NCI-H510A treated with DMSO at 0.1 percent for 48 hours (cell line): ENCODE data around the gene PIP5KL1.
"Not testable (repeated sequence)": the region's sequence is repeated elsewhere in the genome, so short reads cannot be mapped to it uniquely, and the experiment has no call there.

Source experiments
- DNase-seq: peaks from one replicate; lab custom pipeline; 2025; lab: John Stamatoyannopoulos, UW

PIP5KL1 gene

DNA sequence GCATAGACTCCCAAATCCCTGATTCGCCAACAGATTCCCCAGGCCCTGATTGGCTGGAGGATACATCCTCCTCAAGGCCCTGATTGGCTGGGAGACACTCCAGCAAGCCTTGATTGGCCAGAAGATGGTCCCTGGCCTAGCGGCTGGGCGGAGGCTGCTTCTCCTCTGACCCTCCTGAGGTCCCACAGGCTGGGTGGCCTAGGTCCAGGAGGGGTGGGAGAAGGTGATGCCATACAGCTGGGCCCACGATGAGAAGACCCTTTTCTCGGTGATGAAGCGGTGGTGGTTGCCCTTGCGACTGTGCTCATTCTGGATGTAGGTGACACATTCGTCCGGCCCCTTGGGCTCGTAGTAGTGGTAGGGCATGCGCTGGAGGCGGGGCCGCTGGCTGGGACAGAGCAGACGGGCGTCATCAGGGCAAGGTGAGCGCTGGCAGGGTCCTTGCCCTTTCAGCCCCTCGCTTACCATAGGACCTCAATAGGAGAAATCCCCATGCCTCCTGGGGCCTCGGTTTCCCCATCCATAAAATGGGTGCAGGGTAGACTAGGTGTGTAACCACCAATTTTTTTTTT is 44.1 kb downstream of the PIP5KL1 start:
- DNase-seq = no peak

DNA sequence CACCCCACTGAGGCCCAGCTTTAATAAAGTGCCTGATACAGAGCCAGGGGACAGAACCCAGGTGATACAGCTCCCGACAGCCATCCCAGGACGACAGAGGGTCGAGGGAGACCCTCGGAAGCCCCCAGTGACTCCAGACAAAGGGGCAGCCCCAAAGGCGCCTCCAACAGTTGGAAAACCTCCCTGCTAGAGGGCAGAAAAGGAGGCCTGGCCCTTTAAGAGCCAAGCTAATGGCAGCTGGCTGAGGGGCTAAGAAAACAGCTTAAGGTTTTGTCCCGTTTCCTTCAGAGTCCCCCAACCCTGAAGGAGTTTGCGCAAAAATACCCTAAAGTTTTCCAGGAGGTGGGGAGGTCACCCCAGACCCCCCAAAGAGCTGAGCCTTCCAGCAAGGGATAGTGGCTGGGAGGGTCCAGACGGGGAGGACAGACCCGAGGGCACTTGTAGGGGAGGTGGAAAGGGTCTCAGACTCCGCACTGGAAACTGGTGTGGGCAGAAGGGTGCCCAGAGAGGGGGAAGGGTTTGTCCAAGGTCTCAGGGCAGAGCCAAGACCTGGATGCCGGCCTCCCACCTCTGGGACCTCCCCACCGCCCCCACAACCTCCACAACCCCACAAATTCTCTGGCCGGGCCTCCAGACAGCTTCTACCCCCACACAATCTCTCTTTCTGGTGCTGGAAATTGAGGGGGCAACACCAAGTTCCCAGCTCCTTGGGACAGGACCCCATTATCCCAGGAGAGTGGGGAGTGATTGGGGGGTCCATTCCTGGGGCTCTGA is 44.9 kb downstream of the PIP5KL1 start:
- no peak for DNase-seq

DNA sequence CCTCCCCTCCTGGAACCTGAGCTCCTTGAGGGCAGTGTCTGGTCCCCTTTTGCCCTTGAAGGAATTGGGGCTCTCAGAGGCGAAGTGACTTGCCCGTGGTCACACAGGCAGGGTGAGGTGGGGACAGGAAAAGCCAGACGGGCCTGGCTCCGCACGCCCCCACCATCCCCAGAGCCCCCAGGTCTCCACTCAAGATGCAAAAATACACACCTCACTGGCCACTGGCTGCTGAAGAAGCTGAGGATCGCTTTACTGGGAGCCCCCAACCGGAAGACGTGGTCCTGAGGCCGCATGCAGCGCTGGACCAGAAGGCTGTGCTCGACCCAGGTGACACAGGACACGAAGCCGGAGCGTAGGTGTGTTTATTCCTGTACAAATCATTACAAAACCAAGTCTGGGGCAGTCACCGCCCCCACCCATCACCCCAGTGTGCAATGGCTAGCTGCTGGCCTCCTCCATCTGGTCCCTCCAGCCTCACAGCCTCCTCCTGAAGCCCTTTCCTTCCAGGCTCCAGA is 45.5 kb downstream of the PIP5KL1 start:
- no peak for DNase-seq

DNA sequence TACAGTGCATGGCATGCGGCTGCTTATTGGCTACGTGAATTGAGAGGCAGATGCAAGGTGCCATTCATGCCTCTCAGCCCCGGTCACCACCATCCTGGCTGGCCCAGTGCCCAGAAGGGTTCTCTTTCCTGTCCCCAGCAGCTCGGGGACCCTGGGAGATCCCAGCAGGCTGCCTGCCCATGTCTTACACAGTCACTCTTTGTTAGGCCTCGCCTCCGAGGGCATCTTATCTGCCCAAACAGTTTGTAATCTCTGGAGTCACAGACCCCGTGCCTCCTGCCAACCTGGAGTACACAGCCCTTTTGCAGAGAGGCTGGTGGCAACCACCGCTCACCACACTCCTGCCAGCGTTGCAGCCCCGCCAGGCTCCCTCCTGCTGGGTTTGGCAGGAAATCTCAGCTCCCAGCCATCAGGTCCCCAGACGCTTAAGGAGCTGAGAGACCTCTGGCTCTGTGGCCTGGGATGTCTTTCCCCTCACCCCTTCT is 46.1 kb downstream of the PIP5KL1 start:
- DNase-seq = peak; percentile 76

DNA sequence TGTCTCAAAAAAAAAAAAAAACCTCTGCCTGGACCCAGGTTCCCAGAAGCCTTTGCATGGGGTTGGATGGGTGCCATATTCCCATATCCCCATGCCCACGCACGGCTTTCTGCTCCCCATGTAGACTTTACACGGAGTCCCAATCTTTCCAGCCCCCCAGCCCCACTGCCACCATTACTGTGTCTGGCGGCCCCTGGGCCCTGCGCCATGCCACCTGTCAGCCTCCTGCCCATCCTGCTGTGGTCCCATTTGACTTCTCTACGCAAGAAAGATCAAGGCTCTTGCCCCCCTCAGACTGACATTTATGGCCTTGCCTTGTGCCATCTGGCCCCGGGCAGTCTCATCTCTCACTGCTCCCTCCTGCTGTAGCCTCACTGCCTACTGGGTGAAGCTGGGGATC is 46.6 kb downstream of the PIP5KL1 start:
- no peak for DNase-seq

DNA sequence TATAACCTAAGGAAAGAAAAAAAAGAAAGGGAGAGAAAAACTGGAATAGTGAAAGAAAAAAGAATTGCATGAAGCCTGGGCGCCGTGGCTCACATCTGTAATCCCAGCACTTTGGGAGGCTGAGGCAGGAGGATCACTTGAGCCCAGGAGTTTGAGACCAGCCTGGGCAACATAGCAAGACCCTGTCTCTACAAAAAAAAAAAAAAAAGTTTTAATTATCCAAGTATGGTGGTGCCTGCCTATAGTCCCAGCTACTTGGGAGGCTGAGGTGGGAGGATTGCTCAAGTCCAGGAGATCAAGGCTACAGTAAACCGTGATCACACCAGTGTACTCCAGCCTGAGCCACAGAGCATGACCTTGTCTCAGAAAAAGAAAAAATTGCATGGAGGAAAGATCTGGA is 48.9 kb downstream of the PIP5KL1 start:
- DNase-seq = not testable (repeated sequence)

DNA sequence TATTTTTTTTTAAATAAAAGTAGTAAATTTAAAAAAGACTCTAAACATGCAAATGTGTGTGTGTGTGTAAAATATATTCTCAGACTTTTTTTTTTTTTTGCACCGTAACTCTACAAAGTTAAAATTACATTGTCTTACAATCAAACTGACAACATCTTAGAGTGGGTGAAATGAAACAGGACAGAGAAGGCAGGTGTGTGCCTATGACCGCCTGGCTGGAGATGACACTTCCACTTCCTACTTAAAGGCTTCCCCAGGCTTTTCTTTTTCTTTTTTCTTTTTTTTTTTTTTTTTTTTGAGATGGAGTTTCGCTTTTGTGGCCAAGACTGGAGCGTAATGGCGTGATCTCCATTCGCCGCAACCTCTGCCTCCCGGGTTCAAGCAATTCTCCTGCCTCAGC is 50.4 kb downstream of the PIP5KL1 start:
- DNase-seq = no peak

DNA sequence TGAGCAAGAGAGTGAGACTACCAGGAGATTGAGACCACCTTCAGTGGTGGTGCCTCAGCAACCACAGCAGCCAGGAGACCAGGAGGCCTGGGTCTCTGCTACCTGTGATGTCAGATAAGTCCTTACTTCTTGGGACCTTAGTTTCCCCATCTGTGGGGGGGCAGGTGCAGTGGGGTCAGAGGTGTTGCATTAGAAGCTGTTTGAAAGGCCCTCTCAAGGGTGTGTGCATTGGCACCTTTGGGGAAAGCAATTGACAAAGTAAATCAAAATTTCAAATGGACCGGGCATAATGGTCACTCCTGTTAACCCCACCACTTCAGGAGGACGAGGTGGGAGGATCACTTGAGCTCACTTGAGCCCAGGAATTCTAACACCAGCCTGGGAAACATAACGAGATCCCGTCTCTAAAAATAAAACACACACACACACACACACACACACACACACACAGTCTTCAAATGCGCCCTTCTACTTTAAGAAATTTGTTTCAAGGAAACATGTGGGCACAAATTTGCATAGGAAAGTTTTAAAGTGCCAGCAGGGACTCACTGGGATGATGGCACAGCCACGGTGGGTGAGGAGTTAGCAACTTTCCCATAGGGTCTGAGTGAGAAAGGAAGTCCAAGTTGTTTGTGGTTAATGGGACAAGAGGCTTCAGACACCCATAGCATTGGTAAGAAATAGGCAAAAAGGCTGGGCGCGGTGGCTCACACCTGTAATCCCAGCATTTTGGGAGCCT is 51.8 kb downstream of the PIP5KL1 start:
- DNase-seq = no peak

DNA sequence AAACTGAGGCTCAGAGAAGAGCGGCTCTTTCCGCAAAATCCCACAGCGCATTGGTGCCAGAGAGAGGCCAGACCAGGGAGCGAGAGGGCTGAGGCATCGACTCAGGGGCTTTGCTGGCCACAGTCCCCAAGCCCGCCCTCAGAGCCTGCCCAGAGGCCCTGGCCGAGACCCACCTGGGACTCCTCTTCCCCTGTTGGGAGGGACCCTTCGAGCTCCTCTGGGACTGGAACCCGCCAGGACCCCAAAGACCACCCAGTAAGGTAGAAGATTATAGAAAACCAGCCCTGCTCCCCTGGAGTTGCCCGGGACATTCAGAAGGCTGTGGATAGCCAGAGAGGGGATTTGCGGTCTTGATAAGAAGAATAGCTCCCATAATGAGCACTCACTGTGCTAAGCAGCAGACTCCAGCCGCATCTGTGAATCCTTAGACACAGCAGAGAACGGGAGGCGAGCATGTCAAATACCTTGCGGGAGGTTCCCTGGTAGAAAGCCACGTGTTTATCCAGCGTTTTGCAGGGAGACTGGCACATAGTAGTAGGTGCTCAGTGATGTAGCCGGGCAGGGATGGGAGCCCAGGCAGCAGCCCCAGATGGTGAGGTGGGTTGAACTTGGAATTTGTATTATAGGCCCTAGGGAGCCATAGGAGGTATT is 52.5 kb downstream of the PIP5KL1 start:
- DNase-seq = no peak

DNA sequence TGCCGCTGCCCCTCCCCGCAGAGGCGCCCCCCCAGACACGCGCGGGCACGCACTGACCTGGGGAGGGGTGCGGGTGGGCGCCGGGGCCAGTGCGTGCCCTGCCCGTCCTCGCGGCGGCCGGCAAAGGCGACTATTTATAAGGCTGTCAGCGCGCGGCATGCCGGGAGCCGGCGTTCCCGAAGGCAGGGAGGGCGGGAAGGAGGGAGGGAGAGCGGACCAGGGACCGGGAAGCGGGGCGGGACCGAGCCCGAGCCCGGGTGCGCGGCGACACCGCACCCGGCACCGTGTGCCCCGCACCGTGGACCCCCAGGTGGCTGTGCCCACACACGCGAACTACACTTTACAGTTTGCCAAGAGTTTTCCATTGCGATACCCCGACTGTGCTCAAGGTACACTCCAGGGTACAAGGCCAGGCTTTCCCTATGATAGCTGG is 53.0 kb downstream of the PIP5KL1 start, which contains the start of gene AK1:
TSS of gene AK1 (minus strand) at position 110 of the 433 bp plus-strand sequence. CDS start 3,058 bp downstream, outside the sequence.
- DNase-seq = peak; percentile 66

DNA sequence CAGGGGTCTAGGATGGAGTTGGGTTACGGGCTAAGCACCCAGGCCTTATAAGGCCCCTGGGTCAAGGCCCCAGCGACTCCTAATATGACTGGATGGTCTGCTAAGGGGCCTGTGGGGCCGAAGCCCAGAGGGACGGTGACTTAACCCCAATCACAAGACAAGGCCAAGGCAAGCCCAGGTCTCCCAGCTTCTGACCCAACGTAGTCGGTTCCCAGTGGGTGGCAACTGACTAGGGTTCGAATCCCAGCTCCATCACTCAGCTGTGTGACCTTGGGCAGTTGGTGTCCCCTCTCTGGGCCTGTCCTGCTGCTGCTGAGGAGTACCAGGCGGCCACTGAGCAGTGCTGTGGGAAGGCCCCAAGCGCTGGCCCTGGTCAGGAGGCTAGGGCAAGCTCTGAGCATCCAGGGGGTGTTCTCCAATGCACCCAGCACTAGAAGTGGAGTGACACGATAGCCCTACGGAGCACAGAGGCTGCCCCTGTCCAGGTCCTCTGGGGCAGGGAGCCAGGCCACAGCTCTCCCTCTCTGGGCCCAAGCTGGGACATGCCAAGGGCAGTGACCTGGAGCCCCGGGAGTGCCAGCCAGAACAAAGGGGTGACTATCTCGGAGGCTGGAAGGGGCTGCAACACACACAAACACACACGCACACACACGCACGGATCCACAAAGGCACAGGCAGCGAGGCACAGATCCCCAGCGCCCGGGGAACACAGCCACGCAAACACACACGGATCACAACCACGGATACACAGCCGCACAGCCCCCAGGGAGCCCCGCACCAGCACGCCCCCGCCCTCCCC is 53.6 kb downstream of the PIP5KL1 start:
- DNase-seq = peak; percentile 29

DNA sequence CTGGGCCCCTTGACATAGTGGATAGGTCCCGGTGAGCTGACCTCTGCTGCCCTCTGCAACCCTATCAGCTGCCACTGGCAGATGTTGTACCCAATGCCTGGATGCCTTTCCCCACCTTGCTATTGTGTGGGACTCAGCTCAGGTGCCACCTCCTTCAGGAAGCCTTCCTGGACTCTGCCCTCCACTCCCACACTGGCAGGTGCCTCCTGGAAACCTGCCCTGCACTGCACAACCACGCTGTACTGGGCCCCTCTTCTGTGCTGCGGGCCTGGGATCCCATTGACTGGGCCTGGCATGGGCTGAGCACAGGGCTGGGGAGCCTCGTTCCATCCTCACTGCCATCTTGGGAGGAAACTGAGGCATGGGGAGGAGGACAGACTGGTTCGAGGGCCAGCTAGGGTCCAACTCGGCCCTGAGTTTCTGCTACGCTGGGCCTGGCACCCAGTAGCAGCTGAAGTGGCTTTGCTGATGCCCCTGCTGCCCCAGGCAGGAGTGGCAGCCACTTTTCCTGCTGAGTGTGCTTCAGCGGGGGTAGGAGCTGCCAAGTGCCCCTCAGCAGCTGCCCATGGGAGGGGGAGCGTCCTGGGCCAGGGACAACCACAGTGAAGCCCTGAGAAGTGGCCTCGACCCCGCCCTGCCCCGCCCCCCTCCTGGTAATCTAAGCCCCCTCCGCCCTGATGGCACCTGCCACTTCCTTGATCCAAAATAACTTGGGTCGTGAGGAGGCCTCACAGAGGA is 54.4 kb downstream of the PIP5KL1 start:
- DNase-seq = no peak

DNA sequence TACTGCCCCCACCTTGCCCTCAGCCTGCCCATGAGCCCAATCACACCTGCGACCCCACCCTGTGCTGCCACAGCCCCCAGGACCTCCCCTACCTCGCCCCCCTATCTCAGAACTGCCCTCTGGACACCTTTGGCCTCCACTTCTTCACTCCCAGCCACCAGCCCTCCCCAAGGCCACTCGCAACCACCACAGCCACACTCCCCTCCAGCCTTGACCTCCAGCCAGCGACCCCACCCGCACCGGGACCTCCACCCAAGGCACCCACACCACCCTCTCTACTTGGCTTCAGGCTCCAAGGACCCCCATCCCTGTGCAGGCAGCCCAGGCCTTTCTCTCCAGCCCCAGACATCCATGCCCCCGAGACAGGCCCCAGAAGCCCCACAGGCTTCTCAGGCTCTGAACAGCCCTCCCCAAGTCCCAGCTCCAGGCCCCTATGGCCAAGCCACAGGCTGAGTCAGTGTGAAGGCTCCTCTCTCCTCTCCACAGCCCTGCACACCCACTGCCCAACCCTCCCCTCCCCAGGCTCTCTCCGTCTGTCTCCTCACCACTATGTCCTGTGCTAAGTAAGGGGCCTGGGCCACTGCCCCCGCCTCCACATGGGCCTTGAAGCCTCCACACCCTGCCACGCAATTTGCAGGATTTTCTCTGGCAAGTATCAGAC is 55.1 kb downstream of the PIP5KL1 start:
- DNase-seq = no peak

DNA sequence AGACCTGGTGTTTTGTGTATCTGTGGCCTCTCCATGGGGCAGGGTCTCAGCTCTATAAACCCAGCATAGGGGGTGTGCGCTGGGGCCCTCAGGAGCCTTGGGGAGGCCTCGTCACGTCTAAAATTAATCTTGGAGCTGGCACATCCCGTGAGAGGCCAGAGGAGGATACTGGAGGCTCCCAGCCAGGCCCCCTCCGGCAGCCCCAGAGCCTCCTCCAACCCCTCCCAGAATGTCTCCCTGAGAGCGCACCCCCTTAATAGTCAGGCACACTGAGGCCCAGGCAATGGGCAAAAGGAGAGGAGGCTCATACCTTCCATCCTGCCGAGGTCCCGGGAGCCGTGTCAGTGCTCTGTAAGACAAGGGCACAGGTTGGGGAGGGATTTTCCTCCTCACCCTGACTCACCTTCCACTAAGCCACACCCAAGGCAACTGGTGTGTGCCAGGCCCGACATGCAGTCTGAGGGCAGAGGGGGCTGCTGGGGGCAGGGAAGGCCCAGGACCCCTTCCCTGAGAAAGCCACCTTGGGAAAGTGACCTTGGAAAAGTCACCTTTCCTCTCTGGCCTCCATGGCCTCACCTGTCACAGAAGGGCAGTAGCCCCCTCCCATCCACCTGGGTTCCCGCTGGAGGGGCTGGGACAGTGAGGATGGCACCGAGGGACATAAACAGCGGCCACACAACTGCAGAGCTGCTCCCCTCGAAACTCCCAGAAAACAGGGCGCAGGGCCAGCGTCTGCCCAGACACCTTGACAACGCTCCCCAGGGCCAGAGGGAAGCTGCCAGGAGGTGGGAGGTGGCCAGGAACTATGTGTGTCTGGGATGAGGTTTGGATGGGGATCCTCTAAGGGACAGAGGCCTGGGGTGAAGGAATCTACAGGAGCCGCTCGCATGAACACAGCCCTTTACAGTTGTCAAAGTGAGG is 56.0 kb downstream of the PIP5KL1 start:
- DNase-seq = no peak

DNA sequence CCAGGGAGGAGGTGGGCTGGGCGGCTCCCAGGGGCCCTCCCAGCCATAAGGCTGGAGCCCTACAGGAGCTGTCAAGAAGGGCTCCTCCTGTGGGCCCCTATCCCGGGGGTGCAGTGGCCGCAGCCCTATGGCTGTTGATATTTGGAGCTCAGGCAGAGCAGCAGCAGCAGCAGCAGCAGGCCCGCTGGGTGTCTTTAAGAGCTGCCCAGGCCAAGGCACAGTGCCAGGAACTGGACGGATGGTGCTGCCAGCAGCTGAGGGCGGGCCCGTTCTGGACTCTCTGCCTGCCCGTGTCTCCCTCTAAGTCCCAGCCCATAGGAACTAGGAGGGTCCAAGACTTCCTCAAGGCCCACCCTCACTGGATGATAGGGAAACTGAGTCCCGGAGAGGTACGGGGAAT is 56.7 kb downstream of the PIP5KL1 start:
- DNase-seq = no peak

DNA sequence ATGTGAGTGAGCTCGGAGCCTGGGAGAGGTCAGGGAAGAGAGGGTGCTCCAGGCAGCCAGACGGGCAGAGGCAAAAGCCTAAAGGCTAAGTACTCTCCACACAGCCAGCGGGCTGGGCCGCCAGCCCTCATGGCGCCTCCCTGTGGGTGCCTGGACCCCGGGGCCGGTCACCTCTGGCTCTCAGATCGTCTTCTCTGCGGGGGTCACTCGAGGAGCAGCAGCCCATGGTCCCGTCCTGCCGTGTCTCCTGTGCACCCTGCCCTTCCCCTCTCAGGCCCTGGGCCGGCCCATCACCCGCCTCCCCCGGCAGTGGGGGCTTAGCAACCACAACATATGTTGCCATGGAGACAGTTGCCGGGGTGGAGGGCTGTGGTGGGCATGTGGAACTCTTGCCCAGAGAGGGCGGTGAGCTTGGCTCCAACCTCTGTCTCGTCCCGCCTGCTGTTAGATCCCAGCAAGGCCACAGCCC is 57.3 kb downstream of the PIP5KL1 start:
- DNase-seq = no peak

DNA sequence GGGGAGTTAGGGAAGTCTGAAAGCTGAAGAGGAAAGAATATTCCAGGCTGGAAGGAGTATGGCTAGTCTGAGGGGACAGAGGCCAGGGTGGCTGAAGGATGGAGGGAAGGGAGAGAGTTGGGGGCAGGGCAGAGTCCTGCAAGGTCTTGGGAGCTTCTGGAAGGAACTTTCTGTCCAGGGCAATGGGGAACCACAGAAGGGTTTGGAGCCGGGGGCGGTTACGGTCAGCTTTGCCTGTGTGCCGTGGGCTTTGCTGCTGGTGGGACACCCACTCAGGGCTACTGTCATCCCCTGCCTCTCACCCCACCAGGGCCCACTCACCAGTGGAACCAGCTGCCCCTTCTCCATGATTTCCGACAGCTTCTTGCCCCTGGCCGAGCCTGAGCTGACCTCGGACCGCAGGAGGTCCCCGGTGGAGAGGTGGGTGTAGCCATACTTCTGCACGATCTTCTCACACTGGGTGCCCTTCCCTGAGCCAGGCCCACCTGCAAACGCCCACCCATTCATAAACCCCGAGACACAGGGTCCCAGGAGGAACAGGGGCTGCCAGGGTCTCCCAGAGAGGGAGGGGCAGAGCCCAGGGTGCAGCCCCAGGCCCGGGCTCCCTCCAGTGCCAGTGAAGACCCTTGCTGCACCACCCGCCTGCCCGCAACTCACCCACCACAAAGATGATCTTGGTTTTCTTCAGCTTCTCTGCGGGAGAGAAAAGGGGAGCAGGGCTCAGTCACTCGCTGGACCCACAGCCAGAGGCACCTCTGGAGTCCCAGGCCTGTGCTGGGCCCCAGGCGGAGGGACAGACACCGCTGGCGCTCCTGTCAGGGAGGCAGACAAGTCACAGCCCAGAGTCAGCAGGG is 58.0 kb downstream of the PIP5KL1 start:
- no peak for DNase-seq

DNA sequence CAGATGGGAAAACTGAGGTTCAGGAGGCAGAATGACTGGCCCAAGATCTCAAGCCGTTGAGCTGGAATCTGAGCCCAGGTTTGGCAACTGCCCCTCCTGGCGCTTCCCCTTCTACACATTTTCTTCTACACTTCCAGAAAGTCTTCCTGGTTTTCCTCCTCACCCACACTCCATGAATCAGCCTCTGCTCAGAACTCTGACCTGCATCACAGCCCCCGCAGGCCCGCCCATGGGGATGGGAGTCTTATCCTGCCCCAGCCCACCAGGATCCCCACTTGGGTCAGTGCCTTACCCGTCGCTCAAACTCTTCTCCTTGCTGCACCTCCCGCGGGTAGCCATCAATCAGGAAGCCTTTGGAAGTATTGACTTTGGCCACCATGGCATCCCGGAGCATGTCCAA is 59.0 kb downstream of the PIP5KL1 start:
- no peak for DNase-seq
